ENCODE results near the gene ITGA7. TPM values are rescaled to one million over a fixed set of nuclear protein-coding genes. Genes with fewer than 3 reads are reported as not detected.

Gene ITGA7
- polyA plus RNA-seq, 1 of the 3 experiments (the other 2 are of a cell fraction): 19.7 TPM

DNA sequence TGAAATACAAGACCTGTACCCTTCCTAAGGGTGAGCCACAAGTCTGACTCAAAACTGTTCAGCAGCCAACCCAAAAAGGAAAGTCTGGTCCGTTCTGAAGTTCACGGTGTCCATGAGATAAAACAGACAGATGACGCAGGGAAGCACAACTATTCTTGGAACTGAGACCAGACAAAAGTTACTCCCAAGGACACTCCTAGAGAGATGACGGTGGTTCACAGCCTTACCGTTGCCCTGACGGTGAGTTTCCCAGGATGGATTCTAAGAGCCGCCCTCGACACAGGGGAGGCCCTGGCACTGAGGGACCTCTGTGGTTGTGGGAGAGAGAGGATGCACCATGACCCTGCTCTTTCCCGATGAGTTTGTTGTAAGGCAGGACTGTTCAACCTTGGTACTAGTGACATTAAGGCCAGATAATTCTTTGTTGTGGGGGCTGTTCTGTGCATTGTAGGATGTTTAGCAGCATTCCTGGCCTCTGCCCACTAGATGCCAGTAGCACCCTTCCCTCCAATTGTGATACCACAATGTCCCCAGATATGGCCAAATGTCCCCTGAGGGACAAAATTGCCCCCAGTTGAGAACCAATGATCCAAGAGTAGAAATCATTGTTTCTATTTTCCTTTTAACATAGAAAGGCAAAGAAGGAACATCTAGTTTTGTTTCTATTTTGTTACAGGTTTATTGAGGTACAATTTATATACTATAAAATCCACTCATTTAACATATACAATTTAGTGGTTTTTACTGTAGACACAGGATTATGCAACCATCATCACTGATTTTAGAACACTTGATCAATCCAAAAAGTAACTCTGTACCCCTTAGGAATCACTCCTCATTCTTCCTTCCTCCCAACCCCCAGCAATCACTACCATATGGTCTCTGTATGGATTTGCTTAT is 48.0 kb downstream of the ITGA7 start:
- Histone ChIP-seq H3K4me3 (ENCODE audit: low read depth in 2 of 2, low read length in 1 of 2) (no peak overlapping the region), H4K20me1 (ENCODE audit: insufficient read depth) (no peaks in the 10 kb centered on the region), H3F3A (replicated peaks; ENCODE audit: insufficient read depth) (no peaks in the 10 kb centered on the region), H2AFZ (ENCODE audit: low read depth) (no peak overlapping the region; the same call in 1 of the 2 replicates), H3K4me1 (ENCODE audit: control insufficient read depth in 1 of 2, insufficient read depth in 2 of 2, low read depth in 1 of 2, low read length in 1 of 2) (no peaks in the 10 kb centered on the region), H3K9me2 (no peaks in the 10 kb centered on the region), H3K27me3 (ENCODE audit: insufficient read depth) (peaks cover 15% of the 10 kb centered on the region; the same call in 1 of the 2 replicates), H3K4me2 (no peak overlapping the region), H3K36me3 (replicated peaks in 1 of 2; ENCODE audit: control insufficient read depth in 1 of 2, insufficient read depth in 2 of 2, low read length in 1 of 2) (no peaks in the 10 kb centered on the region), H3K9ac (no peak overlapping the region), H3K27ac (ENCODE audit: low read depth in 2 of 2, low read length in 1 of 2) (no peak overlapping the region), H3K9me3 (no peaks in the 10 kb centered on the region), H3K79me2 (ENCODE audit: insufficient read depth) (no peaks in the 10 kb centered on the region)
- peak; percentile 36 for DNase-seq
- 38% methylated on average over 9 of the region's 9 CpGs for WGBS (ENCODE audit: low lambda C conversion rate)
- POLR2A ChIA-PET: no interaction called here
- CTCF ChIA-PET: interaction anchor here (0.7 to 6.1 kb wide), 12 partner anchors 15 to 158 kb away, joined by 3 to 91 read pairs (median 4); partner anchors contain the start of genes BLOC1S1, RDH5 and SARNP
- peak; percentile 61 for TF ChIP-seq SMC3 (IDR thresholded peaks at IDR 0.05; ENCODE audit: low read depth, low read length)
- no peak for TF ChIP-seq TAF1 (IDR thresholded peaks at IDR 0.05; ENCODE audit: borderline replicate concordance, low read depth, low read length)
- TF ChIP-seq, protein P1, sequence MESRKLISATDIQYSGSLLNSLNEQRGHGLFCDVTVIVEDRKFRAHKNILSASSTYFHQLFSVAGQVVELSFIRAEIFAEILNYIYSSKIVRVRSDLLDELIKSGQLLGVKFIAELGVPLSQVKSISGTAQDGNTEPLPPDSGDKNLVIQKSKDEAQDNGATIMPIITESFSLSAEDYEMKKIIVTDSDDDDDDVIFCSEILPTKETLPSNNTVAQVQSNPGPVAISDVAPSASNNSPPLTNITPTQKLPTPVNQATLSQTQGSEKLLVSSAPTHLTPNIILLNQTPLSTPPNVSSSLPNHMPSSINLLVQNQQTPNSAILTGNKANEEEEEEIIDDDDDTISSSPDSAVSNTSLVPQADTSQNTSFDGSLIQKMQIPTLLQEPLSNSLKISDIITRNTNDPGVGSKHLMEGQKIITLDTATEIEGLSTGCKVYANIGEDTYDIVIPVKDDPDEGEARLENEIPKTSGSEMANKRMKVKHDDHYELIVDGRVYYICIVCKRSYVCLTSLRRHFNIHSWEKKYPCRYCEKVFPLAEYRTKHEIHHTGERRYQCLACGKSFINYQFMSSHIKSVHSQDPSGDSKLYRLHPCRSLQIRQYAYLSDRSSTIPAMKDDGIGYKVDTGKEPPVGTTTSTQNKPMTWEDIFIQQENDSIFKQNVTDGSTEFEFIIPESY (IDR thresholded peaks at IDR 0.05; ENCODE audit: borderline replicate concordance, low read depth): no peak
- peak; percentile 82 for TF ChIP-seq RAD21 (IDR thresholded peaks at IDR 0.05; ENCODE audit: low read length)
- TF ChIP-seq RFX5 (IDR thresholded peaks at IDR 0.05; ENCODE audit: low read length): no peak
- no peak for TF ChIP-seq GATA2 (CRISPR knock-in tag; IDR thresholded peaks at IDR 0.05)
- TF ChIP-seq CTCF (IDR thresholded peaks at IDR 0.05): peak; percentile 66

- POLR2A ChIA-PET: no interaction called here
- H3K36me3 ChIP-seq (replicated peaks in 1 of 2; ENCODE audit: control insufficient read depth in 1 of 2, insufficient read depth in 2 of 2, low read length in 1 of 2): no peaks in the 10 kb centered on the region
- DNase-seq: no peak
- H3K27ac ChIP-seq (ENCODE audit: low read depth in 2 of 2, low read length in 1 of 2): no peak overlapping the region
- H3K4me3 ChIP-seq (ENCODE audit: low read depth in 2 of 2, low read length in 1 of 2): no peak overlapping the region
- H3K79me2 ChIP-seq (ENCODE audit: insufficient read depth): no peaks in the 10 kb centered on the region
- H3K9me2 ChIP-seq: no peaks in the 10 kb centered on the region
- no peaks in the 10 kb centered on the region for H3K4me1 ChIP-seq (ENCODE audit: control insufficient read depth in 1 of 2, insufficient read depth in 2 of 2, low read depth in 1 of 2, low read length in 1 of 2)
- WGBS (ENCODE audit: low lambda C conversion rate): 34% methylated on average over 3 of the region's 3 CpGs
- H2AFZ ChIP-seq (ENCODE audit: low read depth): no peak overlapping the region; the same call in 1 of the 2 replicates
- CTCF ChIA-PET: interaction anchor here (0.7 to 6.1 kb wide), 9 partner anchors 11 to 159 kb away, joined by 3 to 91 read pairs (median 3); partner anchors contain the start of genes BLOC1S1, RDH5 and SARNP
- H3K27me3 ChIP-seq (ENCODE audit: insufficient read depth): peaks cover 16% of the 10 kb centered on the region; the same call in 1 of the 2 replicates
- no peaks in the 10 kb centered on the region for H4K20me1 ChIP-seq (ENCODE audit: insufficient read depth)
- no peaks in the 10 kb centered on the region for H3K9me3 ChIP-seq
- no peaks in the 10 kb centered on the region for H3F3A ChIP-seq (replicated peaks; ENCODE audit: insufficient read depth)
- no peak overlapping the region for H3K9ac ChIP-seq
- no peak overlapping the region for H3K4me2 ChIP-seq
- TF ChIP-seq POLR2AphosphoS5 (IDR thresholded peaks at IDR 0.05; ENCODE audit: low read depth, low read length) (no peak), FOXM1 (IDR thresholded peaks at IDR 0.05; ENCODE audit: low read depth) (no peak), USF2 (IDR thresholded peaks at IDR 0.05; ENCODE audit: borderline replicate concordance, low read depth, low read length) (no peak), MEF2A (IDR thresholded peaks at IDR 0.05; ENCODE audit: borderline replicate concordance, low read depth) (no peak), GABPA (IDR thresholded peaks at IDR 0.05; ENCODE audit: low read depth) (no peak), NRF1 (IDR thresholded peaks at IDR 0.05; ENCODE audit: low read depth, low read length) (no peak), EP300 (IDR thresholded peaks at IDR 0.05; ENCODE audit: borderline replicate concordance in 1 of 2, low read depth in 1 of 2, low read length in 1 of 2) (no peak), SMC3 (IDR thresholded peaks at IDR 0.05; ENCODE audit: low read depth, low read length) (no peak), FOSL2 (IDR thresholded peaks at IDR 0.05; ENCODE audit: borderline replicate concordance, low read depth) (no peak), RCOR1 (IDR thresholded peaks at IDR 0.05; ENCODE audit: low read length) (no peak), JUND (IDR thresholded peaks at IDR 0.05) (no peak), TEAD4 (IDR thresholded peaks at IDR 0.05; ENCODE audit: borderline replicate concordance, insufficient read depth) (no peak), GATA2 (CRISPR knock-in tag; IDR thresholded peaks at IDR 0.05) (no peak)
- TF ChIP-seq, protein P2, sequence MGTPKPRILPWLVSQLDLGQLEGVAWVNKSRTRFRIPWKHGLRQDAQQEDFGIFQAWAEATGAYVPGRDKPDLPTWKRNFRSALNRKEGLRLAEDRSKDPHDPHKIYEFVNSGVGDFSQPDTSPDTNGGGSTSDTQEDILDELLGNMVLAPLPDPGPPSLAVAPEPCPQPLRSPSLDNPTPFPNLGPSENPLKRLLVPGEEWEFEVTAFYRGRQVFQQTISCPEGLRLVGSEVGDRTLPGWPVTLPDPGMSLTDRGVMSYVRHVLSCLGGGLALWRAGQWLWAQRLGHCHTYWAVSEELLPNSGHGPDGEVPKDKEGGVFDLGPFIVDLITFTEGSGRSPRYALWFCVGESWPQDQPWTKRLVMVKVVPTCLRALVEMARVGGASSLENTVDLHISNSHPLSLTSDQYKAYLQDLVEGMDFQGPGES (IDR thresholded peaks at IDR 0.05; ENCODE audit: low read depth, low read length): no peak
Observed at GRCh38 chr12:55658635-55659391, 48.9 kb downstream of the ITGA7 start.

Data from SK-N-SH (cell line).